Brain microvascular endothelial cell (primary cell): ENCODE data around the gene NEGR1.

Experiments
- DNase-seq: peaks from one replicate; pipeline ENCODE4 v3.0.0-alpha.2; 2020
- H3K27ac ChIP-seq: fragments of 250-450 bp; sonication (Bioruptor Pico); 2 replicates; pipeline ENCODE4 v1.5.1; 2020; ENCODE audit warnings: mild to moderate bottlenecking, moderate library complexity
- H3K27me3 ChIP-seq: fragments of 250-450 bp; sonication (Bioruptor Pico); replicated peaks from 2 replicates; pipeline ENCODE4 v1.5.1; 2020; ENCODE audit warnings: mild to moderate bottlenecking
- H3K36me3 ChIP-seq: fragments of 250-450 bp; sonication (Bioruptor Pico); replicated peaks from 2 replicates; pipeline ENCODE4 v1.5.1; 2020; ENCODE audit warnings: mild to moderate bottlenecking
- H3K4me3 ChIP-seq: 2 replicates; pipeline ENCODE4 v1.5.1; 2011; ENCODE audit warnings: low read depth, mild to moderate bottlenecking, control low read depth, low read length, moderate library complexity
- in situ Hi-C: cut with HindIII; loops from 2 replicates; pipeline ENCODE4 v1.10.0; 2017; ENCODE audit warnings: low sequenced_read_pairs, low pct_ligation_motif_present
- TF ChIP-seq, protein P1 (sequence below): IDR thresholded peaks from 2 replicates; pipeline ENCODE4 v1.5.1; 2011; ENCODE audit warnings: low read depth, mild to moderate bottlenecking, moderate library complexity, low read length, control low read depth, inconsistent platforms; ENCODE audit errors: missing control alignments

Gene NEGR1

DNA sequence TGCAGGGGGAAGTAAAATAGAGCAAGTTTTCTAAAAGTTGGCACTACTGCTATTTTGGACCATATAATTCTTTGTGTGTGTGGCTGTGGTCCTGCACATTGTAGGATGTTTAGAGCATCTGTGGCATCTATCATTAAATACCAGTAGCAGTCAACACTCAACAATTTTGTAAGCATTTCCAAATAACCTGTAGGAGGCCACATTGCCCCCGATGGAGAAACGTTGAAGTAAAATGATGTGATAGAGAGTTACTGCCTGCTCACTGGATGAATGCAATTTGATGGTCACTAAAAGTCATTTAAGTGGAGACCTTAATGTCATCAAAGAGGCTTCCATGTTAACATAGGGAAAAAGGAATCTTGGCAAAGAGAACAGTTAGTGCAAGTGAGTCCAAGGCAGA is 560.8 kb downstream of the NEGR1 start:
- DNase-seq: no peak
- Histone ChIP-seq H3K27ac (no peak overlapping the region), H3K27me3 (no peaks in the 10 kb centered on the region), H3K36me3 (no peaks in the 10 kb centered on the region), H3K4me3 (no peak overlapping the region)
- TF ChIP-seq, protein P1, sequence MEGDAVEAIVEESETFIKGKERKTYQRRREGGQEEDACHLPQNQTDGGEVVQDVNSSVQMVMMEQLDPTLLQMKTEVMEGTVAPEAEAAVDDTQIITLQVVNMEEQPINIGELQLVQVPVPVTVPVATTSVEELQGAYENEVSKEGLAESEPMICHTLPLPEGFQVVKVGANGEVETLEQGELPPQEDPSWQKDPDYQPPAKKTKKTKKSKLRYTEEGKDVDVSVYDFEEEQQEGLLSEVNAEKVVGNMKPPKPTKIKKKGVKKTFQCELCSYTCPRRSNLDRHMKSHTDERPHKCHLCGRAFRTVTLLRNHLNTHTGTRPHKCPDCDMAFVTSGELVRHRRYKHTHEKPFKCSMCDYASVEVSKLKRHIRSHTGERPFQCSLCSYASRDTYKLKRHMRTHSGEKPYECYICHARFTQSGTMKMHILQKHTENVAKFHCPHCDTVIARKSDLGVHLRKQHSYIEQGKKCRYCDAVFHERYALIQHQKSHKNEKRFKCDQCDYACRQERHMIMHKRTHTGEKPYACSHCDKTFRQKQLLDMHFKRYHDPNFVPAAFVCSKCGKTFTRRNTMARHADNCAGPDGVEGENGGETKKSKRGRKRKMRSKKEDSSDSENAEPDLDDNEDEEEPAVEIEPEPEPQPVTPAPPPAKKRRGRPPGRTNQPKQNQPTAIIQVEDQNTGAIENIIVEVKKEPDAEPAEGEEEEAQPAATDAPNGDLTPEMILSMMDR: no peak
- in situ Hi-C loops: no loop called here

DNA sequence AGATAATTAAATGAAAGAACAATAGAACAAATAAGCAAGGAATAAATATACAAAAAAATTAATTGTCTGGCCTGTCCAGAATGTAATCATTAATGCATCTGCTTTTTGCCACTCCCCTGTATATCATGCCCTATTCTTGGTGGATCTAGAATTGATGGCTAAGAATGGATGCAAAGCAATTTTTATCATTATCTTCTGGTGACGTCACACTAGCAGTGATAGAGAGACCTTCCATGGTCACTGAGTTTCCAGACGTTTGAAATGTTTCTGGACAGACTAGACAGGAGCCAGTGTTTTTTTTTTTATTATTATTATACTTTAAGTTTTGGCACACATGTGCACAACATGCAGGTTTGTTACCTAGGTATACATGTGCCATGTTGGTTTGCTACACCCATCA is 563.0 kb downstream of the NEGR1 start:
- Histone ChIP-seq H3K27me3 (no peaks in the 10 kb centered on the region), H3K27ac (no peak overlapping the region), H3K36me3 (no peaks in the 10 kb centered on the region), H3K4me3 (no peak overlapping the region)
- no peak for DNase-seq
- TF ChIP-seq, protein P1: no peak
- in situ Hi-C loops: no loop called here

GRCh38 chr1:71717186-71717585 is 565.2 kb downstream of the NEGR1 start:
- no peak overlapping the region for H3K4me3 ChIP-seq
- H3K27me3 ChIP-seq: no peaks in the 10 kb centered on the region
- no peak for DNase-seq
- no peaks in the 10 kb centered on the region for H3K36me3 ChIP-seq
- H3K27ac ChIP-seq: no peak overlapping the region
- in situ Hi-C loops: no loop called here
- TF ChIP-seq, protein P1: no peak

GRCh38 chr1:71711456-71711855 is 570.9 kb downstream of the NEGR1 start:
- TF ChIP-seq, protein P1: no peak
- H3K27me3 ChIP-seq: no peaks in the 10 kb centered on the region
- H3K36me3 ChIP-seq: no peaks in the 10 kb centered on the region
- DNase-seq: no peak
- H3K4me3 ChIP-seq: no peak overlapping the region
- H3K27ac ChIP-seq: no peak overlapping the region
- in situ Hi-C loops: no loop called here

DNA sequence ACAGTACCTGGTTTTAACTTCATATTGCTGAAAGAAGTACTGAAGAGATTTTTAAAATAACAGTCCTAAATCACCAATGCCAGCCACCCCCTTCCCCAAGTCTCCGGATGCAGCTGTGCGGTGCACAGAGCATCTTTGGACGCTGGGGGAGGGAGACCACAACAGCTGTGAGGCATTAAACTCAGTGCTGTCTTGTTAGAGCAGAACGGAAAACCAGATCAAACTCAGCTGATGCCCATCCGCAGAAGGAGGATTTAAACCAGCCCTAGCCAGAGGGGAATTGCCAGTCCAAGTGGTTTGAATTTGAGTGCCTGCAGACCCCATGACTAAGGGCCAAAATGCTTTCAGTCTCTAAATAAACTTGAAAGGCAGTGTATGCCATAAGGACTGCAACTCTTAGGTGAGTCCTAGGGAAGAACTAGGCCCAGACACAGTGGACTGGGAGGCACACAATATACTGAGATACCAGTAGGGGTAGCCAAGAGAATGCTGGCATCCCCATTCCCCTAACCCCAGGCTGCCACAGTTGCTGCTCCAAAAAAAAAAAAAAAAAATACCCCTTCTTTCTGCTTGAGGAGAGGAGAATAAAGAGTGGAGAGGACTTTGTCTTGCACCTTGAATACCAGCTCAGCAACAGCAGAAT is 576.2 kb downstream of the NEGR1 start:
- no peak overlapping the region for H3K4me3 ChIP-seq
- TF ChIP-seq, protein P1: no peak
- in situ Hi-C loops: no loop called here
- no peaks in the 10 kb centered on the region for H3K36me3 ChIP-seq
- no peak overlapping the region for H3K27ac ChIP-seq
- no peak for DNase-seq
- no peaks in the 10 kb centered on the region for H3K27me3 ChIP-seq

- in situ Hi-C loops: no loop called here
- TF ChIP-seq, protein P1: no peak
- Histone ChIP-seq H3K36me3 (no peaks in the 10 kb centered on the region), H3K4me3 (no peak overlapping the region), H3K27me3 (no peaks in the 10 kb centered on the region), H3K27ac (no peak overlapping the region)
- DNase-seq: no peak
These were observed 584.2 kb downstream of the NEGR1 start for GRCh38 chr1:71698186-71698585.
